VCaP (cell line): Measurements from ENCODE around the gene SOCS6.
"Not testable (repeated sequence)": the region's sequence is repeated elsewhere in the genome, so short reads cannot be mapped to it uniquely, and the experiment has no call there.

Source experiments
- H3K27ac ChIP-seq: fragments of 450-650 bp; 2 replicates; pipeline ENCODE4 v1.5.1; 2017
- TF ChIP-seq, protein P1 (sequence below): fragments of 450-650 bp; conservative IDR thresholded peaks from 2 replicates; pipeline ENCODE4 v1.5.1; 2017; ENCODE audit warnings: mild to moderate bottlenecking, moderate library complexity

SOCS6 gene

DNA sequence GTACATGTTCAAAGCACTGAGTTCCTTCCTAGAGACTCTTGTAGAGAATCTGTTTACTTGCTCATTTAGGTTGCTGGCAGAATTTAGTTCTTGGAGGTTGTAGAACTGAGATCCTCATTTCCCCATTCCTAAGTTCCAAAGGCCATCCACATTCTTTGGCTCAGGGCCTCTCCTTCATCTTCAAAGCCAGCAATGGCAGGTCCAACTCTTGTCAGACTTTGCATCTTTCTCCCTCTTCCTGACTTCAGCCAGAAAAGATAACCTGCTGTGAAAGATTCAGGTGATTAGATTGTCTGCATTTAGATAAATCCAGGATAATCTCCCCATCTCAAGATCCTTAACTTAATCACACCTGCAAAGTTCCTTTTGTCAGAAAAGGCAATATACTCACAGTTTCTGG lies 51.1 kb downstream of the SOCS6 start:
- no peak overlapping the region for H3K27ac ChIP-seq
- TF ChIP-seq, protein P1, sequence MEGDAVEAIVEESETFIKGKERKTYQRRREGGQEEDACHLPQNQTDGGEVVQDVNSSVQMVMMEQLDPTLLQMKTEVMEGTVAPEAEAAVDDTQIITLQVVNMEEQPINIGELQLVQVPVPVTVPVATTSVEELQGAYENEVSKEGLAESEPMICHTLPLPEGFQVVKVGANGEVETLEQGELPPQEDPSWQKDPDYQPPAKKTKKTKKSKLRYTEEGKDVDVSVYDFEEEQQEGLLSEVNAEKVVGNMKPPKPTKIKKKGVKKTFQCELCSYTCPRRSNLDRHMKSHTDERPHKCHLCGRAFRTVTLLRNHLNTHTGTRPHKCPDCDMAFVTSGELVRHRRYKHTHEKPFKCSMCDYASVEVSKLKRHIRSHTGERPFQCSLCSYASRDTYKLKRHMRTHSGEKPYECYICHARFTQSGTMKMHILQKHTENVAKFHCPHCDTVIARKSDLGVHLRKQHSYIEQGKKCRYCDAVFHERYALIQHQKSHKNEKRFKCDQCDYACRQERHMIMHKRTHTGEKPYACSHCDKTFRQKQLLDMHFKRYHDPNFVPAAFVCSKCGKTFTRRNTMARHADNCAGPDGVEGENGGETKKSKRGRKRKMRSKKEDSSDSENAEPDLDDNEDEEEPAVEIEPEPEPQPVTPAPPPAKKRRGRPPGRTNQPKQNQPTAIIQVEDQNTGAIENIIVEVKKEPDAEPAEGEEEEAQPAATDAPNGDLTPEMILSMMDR = no peak

GRCh38 chr18:70348481-70348880 lies 59.6 kb downstream of the SOCS6 start:
- not testable (repeated sequence) for H3K27ac ChIP-seq

GRCh38 chr18:70349316-70349715 lies 60.5 kb downstream of the SOCS6 start:
- H3K27ac ChIP-seq = no peak overlapping the region
- TF ChIP-seq, protein P1 = no peak

GRCh38 chr18:70354080-70354479 lies 65.2 kb downstream of the SOCS6 start:
- TF ChIP-seq, protein P1 = no peak
- no peak overlapping the region for H3K27ac ChIP-seq

DNA sequence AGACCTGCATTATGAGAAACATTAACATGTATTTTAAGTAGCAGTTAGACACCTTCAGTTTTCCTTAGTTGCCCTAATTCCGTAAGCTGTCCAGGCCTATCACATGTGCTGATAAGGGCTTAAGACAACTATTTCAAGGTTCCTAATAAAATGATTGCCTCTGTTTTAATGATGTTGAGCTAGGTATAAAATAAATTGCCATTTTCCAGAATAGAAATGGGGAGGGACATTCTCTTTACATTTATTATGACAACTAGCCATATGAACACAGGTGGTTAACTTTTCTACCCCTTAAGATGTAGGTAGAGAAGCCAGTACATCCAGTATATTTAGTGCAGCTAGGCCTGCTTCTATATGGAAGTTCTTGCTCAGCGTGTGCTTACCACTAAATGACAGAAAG lies 65.9 kb downstream of the SOCS6 start:
- TF ChIP-seq, protein P1 = no peak
- H3K27ac ChIP-seq = no peak overlapping the region

DNA sequence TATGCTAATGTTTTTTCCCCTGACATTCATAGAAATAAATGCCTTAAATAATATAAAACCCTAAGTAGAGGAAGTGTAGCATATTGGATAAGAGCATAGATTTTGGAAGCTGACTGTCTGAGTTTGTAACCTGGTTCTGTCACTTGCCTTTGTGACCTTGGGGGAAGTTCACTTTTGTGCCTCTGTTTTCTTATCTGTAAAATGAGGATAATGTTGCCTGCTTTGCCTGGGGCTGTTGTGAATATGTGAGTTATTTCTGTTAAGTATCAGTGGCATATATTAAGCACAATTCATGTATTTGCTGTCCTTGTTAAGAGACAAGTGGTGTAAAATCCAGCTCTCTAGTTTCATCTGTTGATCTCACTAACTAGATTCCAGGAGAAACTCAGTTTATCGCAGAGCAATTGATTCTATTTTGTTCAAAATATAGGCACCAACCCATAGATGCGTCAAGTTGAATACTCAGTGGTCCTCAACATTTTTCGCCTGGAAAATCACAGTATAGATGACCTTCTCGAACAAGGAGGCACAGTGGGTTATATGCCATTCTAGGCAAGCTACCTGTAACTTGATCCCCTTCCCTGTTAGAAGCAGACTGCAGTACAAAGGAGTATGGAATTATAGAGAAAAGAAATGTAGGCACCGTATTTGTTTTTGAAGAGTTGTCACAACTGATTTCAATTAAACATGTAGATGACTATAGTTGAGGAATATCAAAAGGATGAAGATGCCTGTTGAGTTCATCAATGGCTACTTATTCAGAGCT lies 67.0 kb downstream of the SOCS6 start:
- H3K27ac ChIP-seq = no peak overlapping the region

DNA sequence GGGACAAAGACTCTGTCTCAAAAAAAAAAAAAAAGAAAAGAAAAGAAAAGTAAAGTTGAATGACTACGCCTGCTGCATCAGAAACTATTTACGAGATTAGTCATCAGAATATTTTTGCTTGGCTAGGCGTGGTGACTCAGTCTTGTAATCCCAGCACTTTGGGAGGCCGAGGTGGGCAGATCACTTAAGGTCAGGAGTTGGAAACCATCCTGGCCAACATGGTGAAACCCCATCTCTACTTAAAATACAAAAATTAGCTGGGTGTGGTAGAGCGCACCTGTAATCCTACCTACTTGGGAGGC lies 69.2 kb downstream of the SOCS6 start:
- not testable (repeated sequence) for H3K27ac ChIP-seq

More for the DNA sequence above, 67.0 kb downstream of the SOCS6 start:
- TF ChIP-seq, protein P1 = no peak

DNA sequence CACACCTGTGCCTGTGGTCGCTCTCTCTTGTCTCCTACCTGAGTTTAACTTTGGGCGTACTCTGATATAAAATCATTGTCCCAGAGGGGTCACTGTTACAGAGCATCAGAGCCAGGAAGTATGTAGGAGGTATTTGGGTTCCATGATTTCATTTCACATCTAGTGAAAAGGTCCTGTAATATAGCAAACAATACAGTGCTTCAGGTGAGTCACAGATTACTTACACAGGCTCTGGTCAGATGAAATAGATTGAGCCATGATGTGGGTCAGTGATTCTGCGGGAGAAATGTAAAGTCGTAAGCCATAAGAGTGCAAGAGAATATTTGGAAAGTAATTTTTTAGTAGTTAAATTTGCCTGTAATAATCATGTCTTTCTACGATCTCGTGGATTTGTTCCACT lies 70.2 kb downstream of the SOCS6 start:
- TF ChIP-seq, protein P1 = no peak
- no peak overlapping the region for H3K27ac ChIP-seq

GRCh38 chr18:70362258-70362657 lies 73.4 kb downstream of the SOCS6 start:
- H3K27ac ChIP-seq = no peak overlapping the region
- TF ChIP-seq, protein P1 = no peak
